ENCODE results near the gene CDC42EP2.
"Not testable (repeated sequence)": the region's sequence is repeated elsewhere in the genome, so short reads cannot be mapped to it uniquely, and the experiment has no call there.

CDC42EP2 gene

DNA sequence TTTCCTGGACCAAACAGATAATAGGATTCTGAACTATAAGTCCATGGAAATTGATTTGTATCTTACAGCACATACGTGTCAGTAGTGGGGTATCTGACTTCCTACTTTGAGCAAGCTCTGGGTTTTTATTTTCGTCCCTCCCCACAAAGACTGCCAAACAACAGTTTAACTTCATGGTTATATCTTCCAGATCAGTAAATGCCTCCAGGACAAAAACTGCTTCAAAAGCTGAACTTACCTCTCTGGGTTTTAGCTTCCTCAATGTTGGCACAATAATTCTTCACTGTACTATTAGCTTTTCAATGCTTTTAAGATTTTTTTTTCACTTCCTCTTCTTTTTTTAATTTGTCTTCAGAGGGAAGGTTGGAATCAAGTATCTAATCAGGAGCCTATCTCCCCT is 14.8 kb downstream of the CDC42EP2 start:
- Histone ChIP-seq H3K9ac (ENCODE audit: insufficient read length, low read depth) (no peak overlapping the region), H3K36me3 (ENCODE audit: insufficient read depth, insufficient read length, low read length) (no peaks in the 10 kb centered on the region), H3K4me1 (ENCODE audit: insufficient read depth, insufficient read length) (no peaks in the 10 kb centered on the region), H3K27me3 (ENCODE audit: insufficient read depth, insufficient read length) (no peaks in the 10 kb centered on the region), H3K9me3 (ENCODE audit: insufficient read depth, low read length) (no peaks in the 10 kb centered on the region), H3K4me3 (ENCODE audit: insufficient read length, low read depth) (no peak overlapping the region)
- no peak for TF ChIP-seq YY1 (IDR thresholded peaks at IDR 0.05; ENCODE audit: insufficient read depth, insufficient read length)
- no peak for TF ChIP-seq SUZ12 (IDR thresholded peaks at IDR 0.05; ENCODE audit: extremely low read depth, insufficient read depth, insufficient read length)
- no peak for TF ChIP-seq ZNF274 (IDR thresholded peaks at IDR 0.05; ENCODE audit: low read depth, low read length)
- no peak for DNase-seq (ENCODE audit: low read depth, low spot score)

DNA sequence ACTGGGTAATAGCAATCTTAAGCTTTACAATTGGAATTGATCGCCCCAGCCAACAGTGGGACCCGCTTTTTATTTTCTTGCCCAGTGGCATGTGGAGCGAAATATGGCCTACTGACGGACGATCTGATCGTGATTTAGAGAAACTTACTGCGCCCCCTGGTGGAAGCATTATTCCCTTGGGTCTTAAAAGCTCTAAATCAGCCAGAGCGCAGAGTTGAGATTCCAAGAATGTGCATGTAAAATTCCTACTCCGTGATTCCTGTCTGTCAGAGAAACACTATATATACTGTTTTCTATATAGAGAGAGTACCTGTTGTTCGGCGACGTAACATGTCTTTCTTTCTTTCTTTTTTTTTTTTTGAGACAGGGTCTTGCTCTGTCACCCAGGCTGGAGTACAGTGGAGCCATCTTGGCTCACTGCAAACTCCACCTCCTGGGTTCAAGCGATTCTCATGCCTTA is 15.3 kb downstream of the CDC42EP2 start:
- no peaks in the 10 kb centered on the region for H3K9me3 ChIP-seq (ENCODE audit: insufficient read depth, low read length)
- DNase-seq (ENCODE audit: low read depth, low spot score) = peak; percentile 97
- TF ChIP-seq SUZ12 (IDR thresholded peaks at IDR 0.05; ENCODE audit: extremely low read depth, insufficient read depth, insufficient read length) (no peak), ZNF274 (IDR thresholded peaks at IDR 0.05; ENCODE audit: low read depth, low read length) (no peak), YY1 (IDR thresholded peaks at IDR 0.05; ENCODE audit: insufficient read depth, insufficient read length) (no peak)
- no peaks in the 10 kb centered on the region for H3K36me3 ChIP-seq (ENCODE audit: insufficient read depth, insufficient read length, low read length)
- no peaks in the 10 kb centered on the region for H3K27me3 ChIP-seq (ENCODE audit: insufficient read depth, insufficient read length)
- no peaks in the 10 kb centered on the region for H3K4me1 ChIP-seq (ENCODE audit: insufficient read depth, insufficient read length)
- no peak overlapping the region for H3K4me3 ChIP-seq (ENCODE audit: insufficient read length, low read depth)
- no peak overlapping the region for H3K9ac ChIP-seq (ENCODE audit: insufficient read length, low read depth)

DNA sequence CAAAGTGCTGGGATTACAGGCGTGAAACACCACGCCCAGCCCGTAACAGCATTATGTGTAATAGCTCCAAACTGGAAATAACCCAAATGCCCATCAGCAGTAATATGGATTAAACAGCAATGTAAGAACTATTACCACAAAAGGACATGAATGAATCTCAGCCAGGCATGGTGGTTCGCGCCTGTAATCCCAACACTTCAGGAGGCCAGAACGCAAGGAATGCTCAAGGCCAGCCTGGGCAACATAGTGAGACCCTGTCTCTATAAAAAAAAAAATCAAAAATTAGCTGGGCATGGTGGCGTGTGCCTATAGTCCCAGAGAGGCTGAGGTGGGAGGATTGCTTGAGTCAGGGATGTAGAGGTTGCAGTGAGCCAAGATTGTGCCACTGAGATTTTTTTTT is 15.9 kb downstream of the CDC42EP2 start:
- TF ChIP-seq YY1 (IDR thresholded peaks at IDR 0.05; ENCODE audit: insufficient read depth, insufficient read length) (no peak), ZNF274 (IDR thresholded peaks at IDR 0.05; ENCODE audit: low read depth, low read length) (no peak), SUZ12 (IDR thresholded peaks at IDR 0.05; ENCODE audit: extremely low read depth, insufficient read depth, insufficient read length) (no peak)
- Histone ChIP-seq H3K9ac (ENCODE audit: insufficient read length, low read depth) (no peak overlapping the region), H3K36me3 (ENCODE audit: insufficient read depth, insufficient read length, low read length) (peaks cover 2% of the 10 kb centered on the region), H3K9me3 (ENCODE audit: insufficient read depth, low read length) (no peaks in the 10 kb centered on the region), H3K27me3 (ENCODE audit: insufficient read depth, insufficient read length) (no peaks in the 10 kb centered on the region), H3K4me1 (ENCODE audit: insufficient read depth, insufficient read length) (no peaks in the 10 kb centered on the region), H3K4me3 (ENCODE audit: insufficient read length, low read depth) (no peak overlapping the region)
- no peak for DNase-seq (ENCODE audit: low read depth, low spot score)

- not testable (repeated sequence) for DNase-seq (ENCODE audit: low read depth, low spot score); H3K27me3 ChIP-seq (ENCODE audit: insufficient read depth, insufficient read length); H3K4me1 ChIP-seq (ENCODE audit: insufficient read depth, insufficient read length); H3K4me3 ChIP-seq (ENCODE audit: insufficient read length, low read depth); H3K9ac ChIP-seq (ENCODE audit: insufficient read length, low read depth); H3K9me3 ChIP-seq (ENCODE audit: insufficient read depth, low read length)
- peaks cover 13% of the 10 kb centered on the region for H3K36me3 ChIP-seq (ENCODE audit: insufficient read depth, insufficient read length, low read length)
Measured at GRCh38 chr11:65332591-65332990, 17.9 kb downstream of the CDC42EP2 start.

DNA sequence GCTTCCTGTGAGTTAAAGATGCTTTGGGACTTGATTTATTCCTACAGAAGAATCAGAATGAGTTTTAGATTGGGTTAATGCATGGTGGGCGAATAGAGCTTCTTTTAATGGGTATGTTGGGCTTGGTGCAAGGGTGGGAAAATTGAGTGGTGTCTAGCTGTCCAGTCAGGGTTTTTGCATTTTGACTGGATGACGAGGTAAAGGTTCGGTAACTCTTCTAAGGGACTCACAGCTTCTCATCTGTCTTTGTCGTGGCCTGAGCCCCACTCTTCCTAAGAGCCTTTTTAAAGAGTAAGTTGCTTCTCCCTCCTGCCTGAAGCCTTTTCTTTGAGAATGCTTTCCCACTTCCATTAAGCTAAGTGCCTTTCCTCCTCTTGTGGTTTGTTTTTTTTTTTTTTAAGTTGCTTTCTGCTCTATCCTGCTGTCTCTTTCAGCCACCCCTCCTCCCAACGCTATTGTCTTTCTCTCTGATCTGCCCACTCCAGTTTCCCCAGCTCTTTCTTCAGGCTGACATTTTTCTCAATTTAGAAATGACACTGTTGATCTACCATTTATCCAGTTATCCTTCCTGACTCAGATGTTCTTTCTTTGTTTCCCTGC is 20.1 kb downstream of the CDC42EP2 start:
- no peak for DNase-seq (ENCODE audit: low read depth, low spot score)
- TF ChIP-seq SUZ12 (IDR thresholded peaks at IDR 0.05; ENCODE audit: extremely low read depth, insufficient read depth, insufficient read length) (no peak), ZNF274 (IDR thresholded peaks at IDR 0.05; ENCODE audit: low read depth, low read length) (no peak), YY1 (IDR thresholded peaks at IDR 0.05; ENCODE audit: insufficient read depth, insufficient read length) (no peak)
- Histone ChIP-seq H3K36me3 (ENCODE audit: insufficient read depth, insufficient read length, low read length) (peaks cover 31% of the 10 kb centered on the region), H3K9me3 (ENCODE audit: insufficient read depth, low read length) (no peaks in the 10 kb centered on the region), H3K4me3 (ENCODE audit: insufficient read length, low read depth) (peak overlapping the region; percentile 99), H3K27me3 (ENCODE audit: insufficient read depth, insufficient read length) (no peaks in the 10 kb centered on the region), H3K4me1 (ENCODE audit: insufficient read depth, insufficient read length) (peaks cover 5% of the 10 kb centered on the region), H3K9ac (ENCODE audit: insufficient read length, low read depth) (peak overlapping the region; percentile 100)

GRCh38 chr11:65338676-65339075 is 24.0 kb downstream of the CDC42EP2 start:
- no peak for TF ChIP-seq YY1 (IDR thresholded peaks at IDR 0.05; ENCODE audit: insufficient read depth, insufficient read length)
- no peak for TF ChIP-seq SUZ12 (IDR thresholded peaks at IDR 0.05; ENCODE audit: extremely low read depth, insufficient read depth, insufficient read length)
- TF ChIP-seq ZNF274 (IDR thresholded peaks at IDR 0.05; ENCODE audit: low read depth, low read length) = no peak
- no peak for DNase-seq (ENCODE audit: low read depth, low spot score)
- H3K36me3 ChIP-seq (ENCODE audit: insufficient read depth, insufficient read length, low read length) = peaks cover 62% of the 10 kb centered on the region
- H3K4me1 ChIP-seq (ENCODE audit: insufficient read depth, insufficient read length) = peaks cover 5% of the 10 kb centered on the region
- no peaks in the 10 kb centered on the region for H3K27me3 ChIP-seq (ENCODE audit: insufficient read depth, insufficient read length)
- no peaks in the 10 kb centered on the region for H3K9me3 ChIP-seq (ENCODE audit: insufficient read depth, low read length)
- H3K4me3 ChIP-seq (ENCODE audit: insufficient read length, low read depth) = no peak overlapping the region
- H3K9ac ChIP-seq (ENCODE audit: insufficient read length, low read depth) = no peak overlapping the region

DNA sequence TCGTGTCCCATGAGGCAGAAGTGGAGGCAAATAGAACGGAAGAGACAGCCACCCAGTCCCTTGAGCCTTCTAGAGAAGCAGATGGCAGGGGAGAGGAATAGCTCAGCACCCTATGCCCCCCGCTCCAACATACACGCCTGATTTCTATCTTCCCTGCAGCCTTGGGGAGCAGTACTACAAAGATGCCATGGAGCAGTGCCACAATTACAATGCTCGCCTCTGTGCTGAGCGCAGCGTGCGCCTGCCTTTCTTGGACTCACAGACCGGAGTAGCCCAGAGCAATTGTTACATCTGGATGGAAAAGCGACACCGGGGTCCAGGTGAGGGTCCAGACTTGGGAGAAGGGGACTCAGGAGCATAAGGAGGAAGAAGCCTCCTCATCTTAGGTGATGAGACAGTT is 25.6 kb downstream of the CDC42EP2 start:
- no peak overlapping the region for H3K9ac ChIP-seq (ENCODE audit: insufficient read length, low read depth)
- H3K36me3 ChIP-seq (ENCODE audit: insufficient read depth, insufficient read length, low read length) = peaks cover 78% of the 10 kb centered on the region
- no peak for DNase-seq (ENCODE audit: low read depth, low spot score)
- H3K4me3 ChIP-seq (ENCODE audit: insufficient read length, low read depth) = no peak overlapping the region
- TF ChIP-seq SUZ12 (IDR thresholded peaks at IDR 0.05; ENCODE audit: extremely low read depth, insufficient read depth, insufficient read length) (no peak), ZNF274 (IDR thresholded peaks at IDR 0.05; ENCODE audit: low read depth, low read length) (no peak), YY1 (IDR thresholded peaks at IDR 0.05; ENCODE audit: insufficient read depth, insufficient read length) (no peak)
- H3K4me1 ChIP-seq (ENCODE audit: insufficient read depth, insufficient read length) = peaks cover 5% of the 10 kb centered on the region
- no peaks in the 10 kb centered on the region for H3K9me3 ChIP-seq (ENCODE audit: insufficient read depth, low read length)
- H3K27me3 ChIP-seq (ENCODE audit: insufficient read depth, insufficient read length) = no peaks in the 10 kb centered on the region
